ENCODE results near the gene ZDHHC6. TPM values are rescaled to one million over a fixed set of nuclear protein-coding genes. Genes with fewer than 3 reads are reported as not detected.

The ZDHHC6 gene
- total and polyA plus RNA-seq, 2 donors from 2014 or later, result 37.5 to 73.8 TPM

- Histone ChIP-seq H3K36me3 (ENCODE audit: control insufficient read depth in 2 of 3, insufficient read depth in 3 of 3, low read length in 3 of 3) (no peaks in the 10 kb centered on the region), H3K4me1 (ENCODE audit: control insufficient read depth in 2 of 3, insufficient read depth in 2 of 3, low read depth in 1 of 3, low read length in 3 of 3) (no peaks in the 10 kb centered on the region), H3K9me3 (ENCODE audit: control insufficient read depth in 2 of 3, insufficient read depth in 1 of 3, low read length in 3 of 3) (no peaks in the 10 kb centered on the region), H3K4me3 (ENCODE audit: low read length in 3 of 3) (no peak overlapping the region), H3K27me3 (ENCODE audit: control insufficient read depth, insufficient read depth, low read length) (no peaks in the 10 kb centered on the region), H3K27ac (ENCODE audit: low read depth in 2 of 2, low read length in 2 of 2) (no peak overlapping the region), H3K9ac (ENCODE audit: low read length in 3 of 3) (no peak overlapping the region)
- FAIRE-seq, result no peak
- TF ChIP-seq, protein P1, sequence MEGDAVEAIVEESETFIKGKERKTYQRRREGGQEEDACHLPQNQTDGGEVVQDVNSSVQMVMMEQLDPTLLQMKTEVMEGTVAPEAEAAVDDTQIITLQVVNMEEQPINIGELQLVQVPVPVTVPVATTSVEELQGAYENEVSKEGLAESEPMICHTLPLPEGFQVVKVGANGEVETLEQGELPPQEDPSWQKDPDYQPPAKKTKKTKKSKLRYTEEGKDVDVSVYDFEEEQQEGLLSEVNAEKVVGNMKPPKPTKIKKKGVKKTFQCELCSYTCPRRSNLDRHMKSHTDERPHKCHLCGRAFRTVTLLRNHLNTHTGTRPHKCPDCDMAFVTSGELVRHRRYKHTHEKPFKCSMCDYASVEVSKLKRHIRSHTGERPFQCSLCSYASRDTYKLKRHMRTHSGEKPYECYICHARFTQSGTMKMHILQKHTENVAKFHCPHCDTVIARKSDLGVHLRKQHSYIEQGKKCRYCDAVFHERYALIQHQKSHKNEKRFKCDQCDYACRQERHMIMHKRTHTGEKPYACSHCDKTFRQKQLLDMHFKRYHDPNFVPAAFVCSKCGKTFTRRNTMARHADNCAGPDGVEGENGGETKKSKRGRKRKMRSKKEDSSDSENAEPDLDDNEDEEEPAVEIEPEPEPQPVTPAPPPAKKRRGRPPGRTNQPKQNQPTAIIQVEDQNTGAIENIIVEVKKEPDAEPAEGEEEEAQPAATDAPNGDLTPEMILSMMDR (IDR thresholded peaks at IDR 0.05; ENCODE audit: borderline replicate concordance, extremely low read depth, insufficient read depth), result no peak
- intact Hi-C loops (cut with DNase I), result no loop called here
- no peak for DNase-seq
Measured at GRCh38 chr10:112384141-112384540, 62.6 kb downstream of the ZDHHC6 start.

DNA sequence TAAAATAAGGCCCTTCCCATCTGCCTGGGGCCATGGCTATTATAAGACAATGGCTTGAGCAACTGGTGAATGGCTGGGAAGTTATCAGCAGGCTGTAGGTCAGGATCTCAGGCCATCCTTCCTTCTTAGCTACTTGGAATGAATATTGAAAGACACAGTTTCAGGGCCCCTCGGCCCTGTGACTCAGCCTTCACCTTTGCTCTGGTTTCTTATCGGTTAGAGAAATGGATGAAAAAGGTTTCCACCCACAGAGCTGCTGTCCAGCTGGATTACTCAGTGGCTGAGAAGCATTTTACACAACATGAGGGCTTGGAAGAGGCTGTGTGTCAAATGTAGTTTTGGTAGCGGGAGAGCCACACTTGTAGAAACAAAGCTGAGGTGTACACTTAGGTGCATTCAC, 63.4 kb downstream of the ZDHHC6 start:
- H3K27ac ChIP-seq (ENCODE audit: low read depth in 2 of 2, low read length in 2 of 2), result no peak overlapping the region
- H3K4me1 ChIP-seq (ENCODE audit: control insufficient read depth in 2 of 3, insufficient read depth in 2 of 3, low read depth in 1 of 3, low read length in 3 of 3), result no peaks in the 10 kb centered on the region
- H3K9ac ChIP-seq (ENCODE audit: low read length in 3 of 3), result no peak overlapping the region
- no peaks in the 10 kb centered on the region for H3K9me3 ChIP-seq (ENCODE audit: control insufficient read depth in 2 of 3, insufficient read depth in 1 of 3, low read length in 3 of 3)
- FAIRE-seq (no peak), DNase-seq (no peak)
- no peaks in the 10 kb centered on the region for H3K36me3 ChIP-seq (ENCODE audit: control insufficient read depth in 2 of 3, insufficient read depth in 3 of 3, low read length in 3 of 3)
- no peaks in the 10 kb centered on the region for H3K27me3 ChIP-seq (ENCODE audit: control insufficient read depth, insufficient read depth, low read length)
- intact Hi-C loops (cut with DNase I), result no loop called here
- TF ChIP-seq, protein P1 (IDR thresholded peaks at IDR 0.05; ENCODE audit: borderline replicate concordance, extremely low read depth, insufficient read depth), result no peak
- H3K4me3 ChIP-seq (ENCODE audit: low read length in 3 of 3), result no peak overlapping the region

DNA sequence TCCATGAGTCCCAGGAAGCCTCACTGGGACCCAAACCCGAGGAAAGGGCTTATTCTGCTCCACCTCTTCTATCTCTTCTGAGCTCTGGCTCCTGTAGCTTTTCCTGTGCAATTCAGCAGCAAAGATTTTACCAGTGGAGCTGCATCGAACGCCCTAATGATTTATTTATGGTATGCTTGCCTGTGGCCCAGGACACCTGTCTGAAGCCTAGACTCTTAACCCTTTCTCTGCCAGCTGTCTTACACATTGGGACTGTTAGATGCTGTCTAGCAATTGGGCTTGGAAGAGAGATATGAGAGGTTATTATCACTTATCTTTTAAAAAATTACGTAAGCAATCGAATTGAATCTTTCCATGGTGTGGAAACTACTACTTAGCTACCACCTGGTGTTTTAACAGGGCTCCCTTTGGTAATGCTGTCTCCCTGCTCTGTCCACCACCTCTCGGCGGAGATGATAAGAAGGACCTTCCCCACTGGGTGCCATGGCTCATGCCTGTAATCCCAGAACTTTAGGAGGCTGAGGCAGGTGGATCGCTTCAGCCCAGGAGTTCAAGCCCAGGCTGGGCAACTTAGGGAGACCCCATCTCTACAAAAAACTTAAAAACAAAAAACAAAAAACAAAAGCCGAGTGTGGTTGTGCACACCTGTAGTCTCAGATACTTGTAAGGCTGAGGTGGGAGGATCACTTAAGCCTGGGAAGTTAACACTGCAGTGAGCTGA, 64.0 kb downstream of the ZDHHC6 start:
- intact Hi-C loops (cut with DNase I), result no loop called here
- DNase-seq (no peak), FAIRE-seq (no peak)
- TF ChIP-seq, protein P1 (IDR thresholded peaks at IDR 0.05; ENCODE audit: borderline replicate concordance, extremely low read depth, insufficient read depth), result no peak
- no peak overlapping the region for H3K4me3 ChIP-seq (ENCODE audit: low read length in 3 of 3)
- H3K9me3 ChIP-seq (ENCODE audit: control insufficient read depth in 2 of 3, insufficient read depth in 1 of 3, low read length in 3 of 3), result no peaks in the 10 kb centered on the region
- H3K4me1 ChIP-seq (ENCODE audit: control insufficient read depth in 2 of 3, insufficient read depth in 2 of 3, low read depth in 1 of 3, low read length in 3 of 3), result no peaks in the 10 kb centered on the region
- H3K27ac ChIP-seq (ENCODE audit: low read depth in 2 of 2, low read length in 2 of 2), result no peak overlapping the region
- no peak overlapping the region for H3K9ac ChIP-seq (ENCODE audit: low read length in 3 of 3)
- no peaks in the 10 kb centered on the region for H3K27me3 ChIP-seq (ENCODE audit: control insufficient read depth, insufficient read depth, low read length)
- H3K36me3 ChIP-seq (ENCODE audit: control insufficient read depth in 2 of 3, insufficient read depth in 3 of 3, low read length in 3 of 3), result no peaks in the 10 kb centered on the region

Other genes with a start within 250 kb of the ZDHHC6 start
- gene TECTB, start 163.5 kb downstream of the ZDHHC6 start, total RNA-seq, result not detected
- not detected for gene TECTB, start 163.5 kb downstream of the ZDHHC6 start, polyA plus RNA-seq (ENCODE audit: insufficient read depth, low read depth, low replicate concordance)
- 21.8 TPM for gene ACSL5, start 72.8 kb downstream of the ZDHHC6 start, total RNA-seq
- gene ACSL5, start 72.8 kb downstream of the ZDHHC6 start, polyA plus RNA-seq (ENCODE audit: insufficient read depth, low read depth, low replicate concordance), result 5.6 TPM
- 41.8 TPM for gene VTI1A, start 301 bp upstream of the ZDHHC6 start, total RNA-seq
- gene VTI1A, start 301 bp upstream of the ZDHHC6 start, polyA plus RNA-seq (ENCODE audit: insufficient read depth, low read depth, low replicate concordance), result 9.2 TPM

Measured in kidney (tissue), 14 donors.